Fibroblast of skin of left biceps (primary cell): ENCODE measurements around the gene POU6F2.
"Not testable (repeated sequence)": the region's sequence is repeated elsewhere in the genome, so short reads cannot be mapped to it uniquely, and the experiment has no call there.

Experiments used
- DNase-seq, 2 experiments: peaks; one replicate each; pipeline ENCODE4 v3.0.0-alpha.2; 2013; ENCODE audit warnings: low read depth in 2 of 2

The POU6F2 gene

DNA sequence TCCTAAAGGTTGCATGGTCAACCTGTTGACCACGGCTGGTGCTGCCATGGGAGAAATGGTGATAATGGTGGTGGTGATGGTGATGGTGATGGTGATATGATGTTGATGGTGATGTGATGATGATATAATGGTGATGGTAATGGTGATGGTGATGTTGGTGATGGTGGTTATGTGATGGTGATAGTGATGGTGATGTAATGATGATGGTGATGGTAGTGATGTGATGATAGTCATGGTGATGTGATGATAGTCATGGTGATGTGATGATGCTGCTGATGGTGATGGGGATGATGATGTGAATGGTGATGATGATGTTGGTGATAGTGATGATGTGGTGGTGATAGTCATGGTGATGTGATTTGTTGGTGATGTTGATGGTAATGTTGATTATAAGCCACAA, 23.9 kb downstream of the POU6F2 start:
- DNase-seq: no peak

DNA sequence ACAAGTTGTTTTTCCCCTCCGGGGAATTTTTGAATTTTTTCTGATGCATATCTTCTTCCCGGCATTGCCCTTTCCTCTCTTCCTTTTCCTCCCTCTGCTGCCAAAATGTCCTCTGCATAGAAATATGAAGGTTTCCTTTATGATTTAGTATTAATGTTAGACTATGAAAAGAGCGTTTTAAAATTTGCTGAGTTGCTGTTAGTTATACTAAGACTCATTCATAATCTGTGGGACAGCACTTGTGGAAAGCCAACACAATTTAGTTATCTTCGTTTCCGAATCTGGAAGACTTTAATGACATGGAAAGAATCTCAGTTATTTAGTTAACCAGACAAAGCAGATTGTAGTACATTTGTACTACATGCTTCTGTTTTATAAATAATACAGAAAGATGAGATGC, 25.0 kb downstream of the POU6F2 start:
- no peak for DNase-seq

DNA sequence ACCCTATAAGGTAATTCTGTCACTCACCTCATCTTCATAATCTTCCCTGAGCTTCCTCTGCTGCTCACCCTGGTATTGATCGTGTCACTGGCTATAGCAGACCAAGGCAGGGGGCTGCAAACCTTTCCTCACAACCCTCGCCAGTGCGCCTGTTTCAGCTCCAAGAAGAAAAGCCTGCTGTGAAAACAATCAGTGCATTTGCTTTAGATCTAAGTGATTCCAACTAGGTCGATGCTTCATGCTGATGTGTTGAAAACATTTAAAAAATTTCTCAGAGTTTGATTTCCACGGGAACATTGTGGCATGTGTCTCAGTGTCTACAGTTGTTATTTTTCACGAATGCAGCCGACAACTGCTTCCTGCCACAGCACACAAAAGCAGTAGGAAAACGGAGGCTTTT, 27.3 kb downstream of the POU6F2 start:
- DNase-seq: no peak

DNA sequence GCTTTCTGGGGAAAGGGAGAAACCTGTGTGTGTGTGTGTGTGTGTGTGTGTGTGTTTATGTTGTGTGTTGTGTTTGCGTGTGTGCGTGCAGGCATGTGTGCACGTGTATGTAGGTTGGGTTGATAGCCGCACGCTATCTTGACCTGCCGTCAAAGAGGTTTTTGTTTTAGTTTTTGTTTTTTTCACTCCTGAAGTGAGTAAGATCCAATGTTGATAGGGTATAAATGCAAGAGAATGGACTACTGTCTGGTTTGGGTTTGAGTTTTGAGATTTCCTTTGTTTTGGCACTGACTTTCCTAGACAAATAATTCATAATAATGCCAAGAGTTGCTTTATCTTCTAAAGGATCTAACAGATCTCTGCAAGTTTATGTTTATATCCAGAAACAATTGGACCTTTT, 27.8 kb downstream of the POU6F2 start:
- no peak for DNase-seq

DNA sequence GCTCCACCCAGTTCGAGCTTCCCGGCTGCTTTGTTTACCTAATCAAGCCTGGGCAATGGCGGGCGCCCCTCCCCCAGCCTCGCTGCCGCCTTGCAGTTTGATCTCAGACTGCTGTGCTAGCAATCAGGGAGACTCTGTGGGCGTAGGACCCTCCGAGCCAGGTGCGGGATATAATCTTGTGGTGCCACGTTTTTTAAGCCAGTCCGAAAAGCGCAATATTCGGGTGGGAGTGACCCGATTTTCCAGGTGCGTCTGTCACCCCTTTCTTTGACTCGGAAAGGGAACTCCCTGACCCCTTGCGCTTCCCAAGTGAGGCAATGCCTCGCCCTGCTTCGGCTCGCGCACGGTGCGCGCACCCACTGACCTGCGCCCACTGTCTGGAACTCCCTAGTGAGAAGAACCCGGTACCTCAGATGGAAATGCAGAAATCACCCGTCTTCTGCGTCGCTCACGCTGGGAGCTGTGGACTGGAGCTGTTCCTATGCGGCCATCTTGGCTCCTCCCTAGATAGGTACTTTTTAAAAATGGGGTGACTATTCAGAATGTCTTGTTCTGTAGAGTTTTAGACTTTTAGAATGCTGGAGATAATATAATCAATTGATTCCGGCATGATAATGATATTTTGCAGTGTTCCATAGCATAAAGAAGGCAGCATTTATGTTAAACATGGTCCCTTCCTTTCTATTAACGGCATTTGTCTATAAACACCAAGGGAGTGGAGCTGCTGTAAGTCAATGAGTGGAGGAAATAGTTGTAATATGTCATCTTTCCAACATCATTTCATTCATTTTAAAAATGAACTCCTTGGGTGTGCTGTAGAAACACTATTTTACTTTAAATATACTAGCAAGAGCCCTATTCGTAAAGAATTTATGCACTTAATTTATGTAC, 35.6 kb downstream of the POU6F2 start:
- not testable (repeated sequence) for DNase-seq

DNA sequence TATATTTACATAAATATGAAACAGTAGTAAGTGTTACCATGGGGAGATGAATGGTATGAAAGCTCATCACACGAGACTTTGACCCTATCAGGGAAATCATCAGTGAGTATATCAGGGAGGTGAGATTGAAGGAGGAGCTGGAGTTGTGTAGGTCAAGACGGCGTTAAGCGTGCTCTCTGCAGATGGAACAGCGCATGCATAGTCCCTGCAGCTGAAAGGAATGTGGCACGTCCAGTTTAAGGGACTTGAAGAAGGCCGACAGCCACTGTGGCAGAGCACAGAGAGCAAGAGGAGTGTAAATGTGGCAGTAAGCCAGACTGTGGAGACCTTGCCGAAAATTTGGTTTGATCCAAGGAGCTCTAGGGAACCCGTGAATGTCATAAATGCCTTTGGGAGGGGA, 38.9 kb downstream of the POU6F2 start:
- DNase-seq: no peak

DNA sequence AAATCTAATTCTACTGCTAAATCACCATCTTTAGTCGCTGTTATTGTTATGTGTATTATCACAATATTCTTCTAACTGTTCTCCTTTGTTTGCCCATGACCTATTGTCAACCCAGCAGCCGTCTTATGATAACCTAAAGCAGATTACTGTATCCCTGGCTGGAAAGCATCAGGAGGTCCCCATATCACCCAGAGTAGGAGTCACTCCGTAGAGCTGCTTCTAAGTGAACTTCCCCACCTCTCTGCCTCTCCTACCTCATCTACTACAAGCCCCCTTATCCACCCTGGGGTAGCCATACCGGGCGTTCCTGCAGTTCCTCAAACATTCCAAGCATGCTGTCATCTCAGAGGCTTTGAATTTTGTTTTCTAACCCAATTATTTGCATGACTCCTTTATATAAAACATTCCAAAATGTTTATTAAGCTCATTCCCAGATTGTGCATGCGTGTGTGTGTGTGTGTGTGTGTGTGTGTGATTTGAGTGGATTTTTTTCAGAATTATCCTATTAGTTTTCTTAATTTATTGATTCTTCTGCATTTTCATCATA, 39.7 kb downstream of the POU6F2 start:
- DNase-seq: no peak

DNA sequence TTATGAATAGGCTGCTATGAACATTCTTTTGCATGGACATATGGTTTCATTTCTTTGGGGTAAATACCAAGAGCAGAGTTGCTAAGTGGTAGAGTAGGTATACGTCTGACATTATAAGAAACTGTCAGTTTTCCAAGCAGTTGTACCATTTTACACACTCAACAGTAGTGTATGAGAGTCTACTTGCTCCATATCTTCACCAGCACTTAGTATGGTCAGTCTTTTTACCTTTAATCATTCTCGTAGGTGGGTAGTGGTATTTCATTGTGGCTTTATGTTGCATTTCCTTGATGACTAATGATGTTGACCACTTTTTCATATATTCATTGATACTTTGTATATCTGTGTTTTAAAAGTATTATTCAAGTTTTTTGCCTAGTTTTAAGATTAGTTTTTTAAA, 45.1 kb downstream of the POU6F2 start:
- no peak for DNase-seq

DNA sequence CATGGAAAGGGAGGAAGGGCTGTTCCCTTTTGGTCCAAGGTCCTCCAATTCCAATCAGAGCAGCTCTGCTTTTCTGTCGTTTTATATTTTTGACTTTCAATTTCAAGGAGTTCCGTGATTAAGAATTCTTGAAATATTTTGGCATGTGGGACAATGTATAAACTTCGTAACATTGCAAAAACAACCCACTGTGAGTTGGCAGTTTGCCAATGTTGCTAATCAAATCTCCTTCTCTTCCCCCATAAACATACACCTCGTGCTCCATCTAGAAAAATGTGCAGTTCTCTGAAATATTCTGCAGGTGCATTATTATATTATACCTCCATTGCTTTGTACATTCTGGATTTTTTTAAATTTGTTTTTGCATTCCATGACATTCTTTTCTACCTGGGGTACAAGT, 49.8 kb downstream of the POU6F2 start:
- DNase-seq: no peak

DNA sequence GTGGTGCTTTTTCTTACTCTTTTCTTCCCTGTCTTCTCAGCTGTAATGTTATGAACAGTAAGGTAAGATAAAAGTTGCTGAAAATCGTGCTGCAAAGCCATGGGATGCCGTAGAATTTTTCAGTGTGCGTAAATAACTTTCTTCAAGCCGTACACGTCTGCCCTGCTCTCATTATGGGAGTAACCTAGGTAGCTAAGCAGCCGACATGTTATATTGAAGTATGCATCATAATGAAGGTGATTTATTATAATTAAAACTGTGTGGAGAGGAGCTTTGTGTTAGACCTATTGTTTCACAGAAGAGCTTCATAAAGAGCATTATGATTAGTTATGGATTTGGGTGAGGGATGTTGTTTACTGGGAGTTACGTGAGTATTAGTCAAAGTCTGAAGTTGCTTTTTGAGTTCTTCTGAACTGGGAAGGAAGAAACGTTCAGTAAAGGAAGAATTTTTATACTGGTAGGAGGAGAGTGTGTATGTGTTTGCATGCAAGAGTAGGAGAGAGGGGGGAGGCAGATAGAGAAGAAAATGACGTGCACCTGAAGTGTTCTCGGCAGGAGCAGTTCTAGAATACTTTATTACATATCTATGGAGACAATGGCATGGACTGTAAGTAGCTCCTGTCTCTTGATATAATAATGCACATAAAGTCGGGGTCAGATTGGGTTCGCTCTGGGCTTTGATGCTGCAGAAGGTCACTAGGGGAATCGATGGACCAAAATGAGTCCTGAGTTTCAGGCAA, 56.3 kb downstream of the POU6F2 start:
- no peak for DNase-seq

DNA sequence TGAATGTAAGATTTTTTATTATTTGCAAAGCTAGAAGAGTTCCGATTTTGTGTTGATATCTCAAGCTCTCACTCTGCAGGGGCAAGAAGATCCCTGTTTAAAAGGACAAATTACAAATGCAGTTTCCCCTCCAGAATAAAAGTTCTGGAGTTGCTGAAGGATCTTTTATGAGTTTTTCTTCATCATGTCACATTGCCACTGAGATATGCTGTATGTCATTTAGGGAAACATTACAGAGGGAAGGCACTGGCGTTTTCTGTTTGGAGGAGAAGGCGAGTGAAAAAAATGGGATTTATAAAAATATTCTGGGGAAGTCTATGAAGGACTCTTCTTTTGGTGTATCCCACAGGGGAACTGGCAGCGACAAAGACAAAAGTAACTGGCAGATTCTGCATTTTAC, 57.4 kb downstream of the POU6F2 start:
- no peak for DNase-seq

DNA sequence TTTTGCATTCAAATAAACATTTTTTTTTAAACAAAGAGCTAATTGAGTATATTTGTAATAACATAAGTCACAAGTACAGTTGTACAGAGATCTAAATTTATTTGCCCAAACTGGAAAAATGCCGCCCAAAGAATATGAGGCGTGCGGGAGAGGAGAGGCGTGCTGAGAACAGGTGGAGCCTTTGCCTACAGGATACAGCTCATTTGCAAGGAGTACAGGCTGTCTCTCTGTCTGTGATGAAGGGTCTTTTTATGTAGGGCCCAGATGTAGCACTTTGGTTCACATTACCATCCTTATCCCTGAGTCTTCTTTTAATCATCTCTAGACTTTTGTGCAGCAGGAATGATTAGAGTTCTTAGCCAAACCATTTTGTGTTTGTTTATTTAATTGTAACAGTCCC, 58.2 kb downstream of the POU6F2 start:
- no peak for DNase-seq

DNA sequence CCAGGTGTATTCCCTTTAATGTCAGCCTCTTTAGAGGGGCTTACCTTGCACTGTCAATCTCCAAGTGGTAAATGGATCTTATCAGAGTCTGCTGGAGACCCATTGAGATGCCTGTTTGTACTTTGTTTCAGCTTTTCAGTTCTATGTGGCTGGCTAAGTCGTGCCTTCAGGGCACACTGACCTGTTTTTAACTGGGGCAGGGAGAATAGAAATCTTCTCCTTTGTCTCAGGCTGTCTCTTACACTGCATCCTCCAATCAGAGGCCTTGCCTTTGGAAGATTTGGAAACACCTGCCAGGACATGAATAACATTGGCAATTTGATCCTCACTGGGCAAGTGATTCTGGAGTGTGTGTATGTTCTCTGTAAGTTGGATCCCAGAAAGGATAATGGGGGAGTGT, 65.0 kb downstream of the POU6F2 start:
- DNase-seq: no peak

DNA sequence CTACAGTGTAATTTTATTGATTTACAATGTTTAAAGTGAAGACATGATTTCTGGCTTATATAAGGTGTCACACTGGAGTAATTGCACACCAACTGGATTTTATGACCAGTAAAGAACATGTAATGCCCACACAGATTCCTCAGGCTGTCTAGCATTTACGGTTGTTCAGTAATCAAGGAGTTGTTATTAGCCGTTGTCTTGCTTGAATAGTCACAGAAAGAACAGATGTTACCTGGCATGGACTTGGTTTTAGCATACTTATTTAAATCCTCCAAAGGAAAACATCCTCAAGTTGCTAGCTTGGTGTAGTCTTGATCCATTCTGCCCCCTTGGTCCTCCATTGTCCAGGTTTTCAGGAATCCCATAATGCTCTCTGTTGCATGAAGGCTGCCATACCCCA, 65.8 kb downstream of the POU6F2 start:
- DNase-seq: no peak

DNA sequence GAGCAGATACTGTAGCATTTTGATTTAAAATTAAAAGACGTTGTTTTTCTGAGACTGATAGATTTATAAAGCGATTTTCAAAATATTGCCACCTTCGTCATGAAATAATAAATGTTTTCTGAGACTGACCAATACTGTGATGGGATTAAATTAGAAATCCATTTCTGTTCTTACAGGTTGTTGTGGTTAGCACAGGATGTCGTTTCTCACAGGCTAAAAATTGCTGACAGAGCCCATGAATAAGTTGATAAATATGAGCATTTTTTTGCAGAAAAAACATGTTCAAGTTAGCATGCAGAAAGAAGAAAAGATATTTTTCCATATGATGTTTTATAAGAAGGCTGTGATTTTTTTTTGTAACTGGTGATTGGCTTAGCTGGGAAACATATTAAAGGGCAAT, 66.8 kb downstream of the POU6F2 start:
- no peak for DNase-seq

DNA sequence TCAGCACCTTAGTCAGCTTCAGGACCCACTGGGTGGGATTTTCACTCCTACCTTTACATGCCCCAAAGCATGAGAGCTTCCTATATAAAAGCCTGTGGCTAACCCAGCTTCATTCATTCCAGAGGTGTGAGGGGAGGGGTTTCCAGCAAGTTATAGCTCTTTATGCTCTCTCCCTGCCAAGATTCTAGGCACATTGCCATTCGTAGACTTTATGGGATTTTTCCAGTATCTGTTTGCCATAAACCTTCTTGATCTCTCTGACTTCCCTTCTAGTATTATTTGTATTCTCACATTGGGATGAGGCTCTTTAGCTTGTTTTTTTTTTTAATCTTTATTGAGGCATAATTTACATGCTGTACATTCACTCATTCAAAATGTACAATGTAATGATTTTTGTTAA, 67.5 kb downstream of the POU6F2 start:
- DNase-seq: no peak

DNA sequence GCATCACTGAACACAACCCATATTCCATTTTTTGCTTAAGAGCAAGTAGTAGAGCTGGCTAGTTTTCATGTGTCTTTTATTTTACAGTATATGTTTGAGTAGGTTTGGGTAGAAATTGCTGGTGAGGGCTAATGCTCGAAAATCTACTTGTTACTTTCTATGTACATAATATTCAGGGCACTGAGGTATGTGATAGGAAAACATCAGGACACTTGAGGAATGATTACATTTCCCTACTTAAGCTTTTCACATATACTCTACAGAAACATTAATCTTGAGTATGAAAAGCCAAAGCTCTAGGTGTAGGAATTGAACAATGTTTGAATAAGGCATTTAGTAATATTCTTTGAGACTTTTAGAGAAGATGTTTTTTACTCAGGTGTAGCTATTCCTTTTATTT, 73.6 kb downstream of the POU6F2 start:
- no peak for DNase-seq

DNA sequence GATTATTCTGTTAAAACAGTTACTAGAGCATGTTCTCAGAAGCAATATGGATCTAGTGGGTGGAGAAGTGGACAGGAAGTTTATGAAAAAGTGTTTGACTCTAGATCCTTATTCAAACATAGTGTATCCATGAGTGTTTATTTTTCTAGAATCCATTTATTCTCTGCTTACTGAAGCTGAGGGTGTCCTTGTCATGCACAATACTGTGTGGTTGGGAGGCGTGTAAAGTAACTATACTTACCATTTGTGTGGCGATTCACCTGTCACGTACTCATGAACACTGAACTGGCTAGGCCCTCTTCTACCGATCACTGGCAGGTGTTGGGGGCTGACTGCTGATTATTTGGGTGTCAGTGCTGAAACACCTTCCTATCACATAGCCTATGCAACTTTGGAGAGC, 74.0 kb downstream of the POU6F2 start:
- no peak for DNase-seq

DNA sequence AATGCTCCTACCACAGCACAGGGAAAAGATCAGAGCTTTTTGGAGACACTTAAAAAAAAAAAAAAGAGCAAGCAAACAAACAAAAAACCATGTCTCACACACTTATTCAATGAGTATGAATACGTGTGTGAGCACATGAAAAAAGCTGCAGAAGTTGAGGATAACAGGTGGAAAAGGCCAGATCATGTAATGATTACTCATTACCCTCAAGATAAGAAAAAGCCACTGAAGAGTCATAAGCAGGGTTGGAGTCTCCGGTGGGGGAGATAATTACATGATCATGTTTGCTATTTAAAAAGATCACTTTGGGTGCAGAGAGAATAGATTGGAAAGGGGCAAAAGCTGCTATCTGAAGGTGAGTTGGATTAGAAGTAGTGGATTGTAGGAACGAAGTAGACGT, 77.0 kb downstream of the POU6F2 start:
- no peak for DNase-seq

DNA sequence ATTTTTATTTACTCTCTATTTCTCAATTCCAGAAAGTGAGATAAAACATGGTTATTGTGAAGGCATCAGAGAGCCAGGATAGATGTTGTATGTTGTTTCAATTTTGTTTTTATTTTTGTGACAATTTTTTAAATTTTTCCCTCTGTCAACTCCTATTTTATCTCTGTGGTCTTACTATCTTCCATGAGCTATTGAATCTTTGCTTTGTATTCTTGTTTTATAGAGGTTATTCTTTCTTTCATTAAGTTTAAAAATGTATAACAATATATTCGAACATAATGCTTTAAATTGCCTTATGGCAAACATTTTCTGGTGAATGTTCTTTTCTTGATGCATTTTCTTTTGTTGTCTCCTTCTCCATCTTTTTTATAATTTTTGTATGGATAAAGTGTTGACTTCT, 78.4 kb downstream of the POU6F2 start:
- no peak for DNase-seq

DNA sequence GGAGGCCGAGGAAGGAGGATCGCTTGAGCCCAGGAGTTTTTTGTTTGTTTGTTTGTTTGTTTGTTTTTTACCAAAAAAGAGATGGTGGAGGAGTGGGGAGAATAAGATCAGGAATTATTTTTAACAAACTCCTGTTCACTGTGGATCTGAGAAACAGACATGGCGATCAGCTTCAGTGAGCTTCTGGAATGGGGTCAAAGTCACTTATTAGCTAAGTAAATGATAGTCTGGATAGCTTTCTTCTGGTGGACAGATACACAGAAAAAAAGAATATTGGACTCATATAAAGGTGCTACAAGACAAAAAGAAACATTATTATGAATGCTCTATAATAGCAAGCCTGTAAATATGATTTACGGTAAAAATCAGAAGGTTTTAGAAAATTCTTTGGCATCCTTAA, 85.1 kb downstream of the POU6F2 start:
- DNase-seq: no peak

DNA sequence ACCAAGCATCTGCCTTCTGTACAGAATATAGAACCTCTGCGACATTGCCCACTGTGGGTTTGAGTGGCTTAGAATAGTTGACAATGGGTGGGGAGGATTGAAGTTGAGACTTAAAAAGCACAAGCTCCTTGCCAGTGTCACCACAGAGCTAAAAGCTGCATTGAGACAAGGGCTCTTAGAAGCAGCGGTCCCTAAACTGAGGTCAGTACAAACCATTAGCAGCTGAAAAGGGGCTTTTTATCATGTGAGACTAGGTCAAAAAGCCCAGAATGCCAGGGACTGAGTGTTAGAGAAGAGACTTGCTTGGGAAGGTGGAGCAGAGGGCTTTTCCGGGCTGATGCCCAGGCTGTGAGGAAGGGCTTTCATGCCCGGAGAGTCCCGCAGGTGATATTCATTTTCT, 91.3 kb downstream of the POU6F2 start:
- no peak for DNase-seq
